AG04449 (cell line): Measurements from ENCODE around the gene GTF2I.
A peak's percentile ranks its signal among the peaks of the same experiment; 100 is the strongest.
"Not testable (repeated sequence)": the region's sequence is repeated elsewhere in the genome, so short reads cannot be mapped to it uniquely, and the experiment has no call there.

Experiments
- CTCF ChIA-PET: fragments of 350-600 bp; formaldehyde crosslinking; extraction: SDS; loops from one replicate; lab custom pipeline; 2021; ENCODE audit warnings: antibody characterized with exemption; lab: Yijun Ruan, JAX
- POLR2A ChIA-PET: fragments of 400-600, 350-600 bp; formaldehyde crosslinking; extraction: SDS; loops from one replicate; lab custom pipeline; 2020; ENCODE audit warnings: antibody characterized with exemption, inconsistent platforms; lab: Yijun Ruan, JAX
- DNase-seq: peaks from one replicate; pipeline ENCODE4 v3.0.0-alpha.2; 2010; ENCODE audit warnings: low read depth, low spot score
- H3K4me3 ChIP-seq: 2 replicates; pipeline ENCODE4 v1.5.1; 2011; ENCODE audit warnings: low read depth, mild to moderate bottlenecking, control low read depth, low read length
- TF ChIP-seq, protein P1 (sequence below): IDR thresholded peaks from one replicate; pipeline ENCODE4 v1.5.1; 2011; ENCODE audit warnings: mild to moderate bottlenecking, moderate library complexity, low read length, control low read depth, inconsistent platforms; ENCODE audit not compliant: insufficient read depth; ENCODE audit errors: missing control alignments

GTF2I gene

GRCh38 chr7:74655768-74656440 lies 1.6 kb upstream of the GTF2I start:
- ChIA-PET POLR2A (no interaction called here), CTCF (no interaction called here)
- DNase-seq: no peak
- TF ChIP-seq, protein P1, sequence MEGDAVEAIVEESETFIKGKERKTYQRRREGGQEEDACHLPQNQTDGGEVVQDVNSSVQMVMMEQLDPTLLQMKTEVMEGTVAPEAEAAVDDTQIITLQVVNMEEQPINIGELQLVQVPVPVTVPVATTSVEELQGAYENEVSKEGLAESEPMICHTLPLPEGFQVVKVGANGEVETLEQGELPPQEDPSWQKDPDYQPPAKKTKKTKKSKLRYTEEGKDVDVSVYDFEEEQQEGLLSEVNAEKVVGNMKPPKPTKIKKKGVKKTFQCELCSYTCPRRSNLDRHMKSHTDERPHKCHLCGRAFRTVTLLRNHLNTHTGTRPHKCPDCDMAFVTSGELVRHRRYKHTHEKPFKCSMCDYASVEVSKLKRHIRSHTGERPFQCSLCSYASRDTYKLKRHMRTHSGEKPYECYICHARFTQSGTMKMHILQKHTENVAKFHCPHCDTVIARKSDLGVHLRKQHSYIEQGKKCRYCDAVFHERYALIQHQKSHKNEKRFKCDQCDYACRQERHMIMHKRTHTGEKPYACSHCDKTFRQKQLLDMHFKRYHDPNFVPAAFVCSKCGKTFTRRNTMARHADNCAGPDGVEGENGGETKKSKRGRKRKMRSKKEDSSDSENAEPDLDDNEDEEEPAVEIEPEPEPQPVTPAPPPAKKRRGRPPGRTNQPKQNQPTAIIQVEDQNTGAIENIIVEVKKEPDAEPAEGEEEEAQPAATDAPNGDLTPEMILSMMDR: no peak
- peak overlapping the region; percentile 75 for H3K4me3 ChIP-seq

- no peak for DNase-seq
- POLR2A ChIA-PET: interaction anchor here (1.4 kb wide), 1 partner anchor 21 kb away, joined by 5 read pairs; no protein-coding TSS in a partner anchor
- TF ChIP-seq, protein P1: peak; percentile 13
- peak overlapping the region; percentile 75 for H3K4me3 ChIP-seq
- CTCF ChIA-PET: no interaction called here
Measured at GRCh38 chr7:74656441-74656836, 1.1 kb upstream of the GTF2I start.

- ChIA-PET POLR2A (interaction anchor here (0.6 to 1.4 kb wide), 3 partner anchors 14 to 35 kb away, joined by 3 to 5 read pairs (median 4); no protein-coding TSS in a partner anchor), CTCF (interaction anchor here (0.8 kb wide), 1 partner anchor 29 kb away, joined by 4 read pairs; no protein-coding TSS in a partner anchor)
- TF ChIP-seq, protein P1: peak; percentile 18
- DNase-seq: peak; percentile 67
- H3K4me3 ChIP-seq: peak overlapping the region; percentile 75
Measured at GRCh38 chr7:74656837-74657691, 454 bp upstream of the GTF2I start.

- ChIA-PET POLR2A (interaction anchor here (0.6 to 1.4 kb wide), 2 partner anchors 13 to 23 kb away, joined by 4 to 5 read pairs; no protein-coding TSS in a partner anchor), CTCF (interaction anchor here (0.8 kb wide), 1 partner anchor 30 kb away, joined by 4 read pairs; no protein-coding TSS in a partner anchor)
- no peak for DNase-seq
- TF ChIP-seq, protein P1: no peak
- H3K4me3 ChIP-seq: peak overlapping the region; percentile 71
Measured at GRCh38 chr7:74658178-74659004, 873 bp downstream of the GTF2I start.

GRCh38 chr7:74660202-74660601 lies 2.7 kb downstream of the GTF2I start:
- CTCF ChIA-PET, H3K4me3 ChIP-seq, DNase-seq: not testable (repeated sequence)
- POLR2A ChIA-PET: interaction anchor here (1.3 kb wide), 1 partner anchor 11 kb away, joined by 3 read pairs; no protein-coding TSS in a partner anchor

DNA sequence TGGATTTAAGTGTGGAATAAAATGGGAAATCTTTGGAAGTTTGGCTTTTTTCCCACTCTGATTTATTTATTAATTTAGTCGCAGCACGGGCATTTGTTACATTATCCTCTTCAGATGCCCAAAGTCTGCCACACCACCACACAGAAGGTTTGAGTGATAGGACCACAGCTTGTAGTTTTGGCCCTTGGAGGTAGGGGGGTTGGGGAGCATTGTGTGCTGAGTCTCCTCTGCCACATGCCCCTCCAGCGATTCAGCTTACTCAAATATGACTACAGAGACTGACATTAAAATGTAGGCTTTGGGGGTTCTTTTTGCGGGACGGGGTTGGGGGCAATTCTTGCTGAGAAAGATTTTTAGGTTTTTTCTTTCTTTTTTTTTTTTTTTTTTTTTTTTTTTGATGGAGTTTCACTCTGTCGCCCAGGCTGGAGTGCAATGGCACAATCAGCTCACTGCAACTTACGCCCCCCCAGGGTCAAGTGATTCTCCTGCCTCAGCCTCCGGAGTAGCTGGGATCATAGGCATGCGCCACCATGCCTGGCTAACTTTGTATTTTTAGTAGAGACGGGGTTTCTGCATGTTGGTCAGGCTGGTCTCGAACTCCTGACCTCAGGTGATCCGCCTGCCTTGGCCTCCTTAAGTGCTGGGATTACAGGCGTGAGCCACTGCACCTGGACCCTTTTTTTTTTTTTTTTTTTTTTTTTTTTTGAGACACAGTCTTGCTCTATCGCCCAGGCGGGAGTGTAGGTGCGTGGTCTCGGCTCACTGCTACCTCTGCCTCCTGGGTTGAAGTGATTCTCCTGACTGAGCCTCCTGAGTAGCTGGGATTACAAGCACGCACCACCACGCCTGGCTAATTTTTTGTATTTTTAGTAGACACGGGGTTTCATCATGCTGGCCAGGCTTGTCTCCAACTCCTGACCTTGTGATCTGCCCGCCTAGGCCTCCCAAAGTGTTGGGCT lies 4.6 kb downstream of the GTF2I start:
- CTCF ChIA-PET, H3K4me3 ChIP-seq, DNase-seq: not testable (repeated sequence)
- POLR2A ChIA-PET: interaction anchor here (0.7 kb wide), 1 partner anchor 14 kb away, joined by 3 read pairs; no protein-coding TSS in a partner anchor
